HG03196 (cell line): ENCODE results near the gene VAV2.
"Not testable (repeated sequence)": the region's sequence is repeated elsewhere in the genome, so short reads cannot be mapped to it uniquely, and the experiment has no call there.

Source experiments
- ATAC-seq: cut with Tn5 transposase; IDR thresholded peaks from one replicate; pipeline ENCODE4 v1.9.1; 2021; ENCODE audit not compliant: unreplicated experiment

VAV2 gene

GRCh38 chr9:133759946-133760345, 232.2 kb downstream of the VAV2 start:
- ATAC-seq: no peak

DNA sequence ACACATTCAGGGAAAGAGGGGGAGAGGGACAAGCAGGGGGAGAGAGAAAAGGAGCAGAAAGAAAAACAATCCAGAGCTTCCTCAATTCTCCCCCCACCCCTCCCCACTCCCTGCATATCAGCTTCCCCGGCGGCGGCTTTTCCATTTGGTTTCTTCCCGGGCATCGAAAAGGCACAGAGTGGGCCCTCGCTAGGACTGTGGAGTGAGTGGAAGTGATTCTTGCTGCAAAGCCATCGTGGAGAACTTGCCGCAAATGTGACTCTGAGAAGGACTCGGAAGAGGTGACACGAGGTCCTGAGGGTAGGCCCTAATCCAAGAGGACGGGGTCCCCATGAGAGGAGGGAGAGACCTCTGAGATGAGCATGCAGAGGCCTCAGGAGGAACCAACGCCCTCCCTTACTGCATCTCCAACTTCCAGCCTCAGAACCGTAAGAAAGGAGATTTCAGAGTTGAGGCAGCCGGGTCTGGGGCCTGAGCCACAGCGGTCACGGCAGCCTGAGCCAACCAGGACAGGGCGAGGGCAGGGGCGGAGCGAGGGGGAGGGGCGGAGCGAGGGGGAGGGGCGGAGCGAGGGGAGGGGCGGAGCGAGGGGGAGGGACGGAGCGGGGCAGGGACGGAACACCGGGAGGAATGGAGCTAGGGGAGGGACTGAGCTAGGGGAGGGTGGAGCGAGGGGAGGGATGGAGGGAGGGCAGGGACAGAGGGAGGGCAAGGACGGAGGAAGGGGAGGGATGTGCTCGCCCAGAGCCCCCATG, 232.8 kb downstream of the VAV2 start:
- ATAC-seq: no peak

DNA sequence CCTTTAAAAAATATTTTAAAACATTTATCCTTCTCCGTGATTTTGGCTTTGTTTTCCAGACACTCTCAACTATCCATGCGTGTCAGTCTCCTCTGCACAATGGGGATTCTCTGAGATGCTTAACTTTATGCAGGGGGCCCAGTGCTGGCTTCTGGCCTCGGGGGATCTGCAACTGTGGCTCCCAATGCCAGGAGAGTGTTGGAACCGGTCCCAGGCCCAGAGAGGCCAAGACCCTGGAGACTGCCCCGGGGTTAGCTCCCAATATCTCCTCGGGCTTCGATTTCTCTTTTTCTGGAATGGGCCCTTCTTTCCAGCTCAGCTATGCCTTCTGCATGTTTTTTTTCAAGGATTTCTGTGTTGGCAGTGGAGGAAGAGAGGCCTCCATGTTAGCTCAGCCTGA, 233.9 kb downstream of the VAV2 start:
- no peak for ATAC-seq

DNA sequence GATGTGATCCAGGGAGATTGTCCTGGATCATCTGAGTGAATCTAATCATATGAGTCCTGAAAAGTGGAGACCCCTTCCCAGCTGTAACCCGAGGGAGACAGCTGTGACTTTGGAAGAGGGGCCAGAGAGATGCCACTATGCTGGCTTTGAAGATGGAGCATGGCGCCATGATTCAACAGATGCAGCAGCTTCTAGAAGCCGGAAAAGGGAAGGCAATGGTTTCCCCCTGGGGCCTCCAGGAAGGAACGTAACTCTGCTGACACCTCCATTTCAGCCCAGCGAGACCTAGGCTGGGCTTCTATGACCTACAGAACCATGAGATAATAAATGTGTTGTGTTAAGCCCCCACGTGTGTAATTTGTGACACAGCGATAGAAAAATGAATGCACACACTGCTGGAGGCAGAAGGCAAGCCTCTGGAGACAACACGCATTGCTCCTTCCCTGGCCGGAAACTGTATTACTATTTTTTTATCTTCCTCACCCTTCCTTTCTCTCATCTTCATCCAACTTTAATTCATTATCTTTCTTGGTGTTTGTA, 237.4 kb downstream of the VAV2 start:
- no peak for ATAC-seq

GRCh38 chr9:133754187-133754586, 237.9 kb downstream of the VAV2 start:
- no peak for ATAC-seq

GRCh38 chr9:133752739-133753446, 239.2 kb downstream of the VAV2 start:
- ATAC-seq: no peak

DNA sequence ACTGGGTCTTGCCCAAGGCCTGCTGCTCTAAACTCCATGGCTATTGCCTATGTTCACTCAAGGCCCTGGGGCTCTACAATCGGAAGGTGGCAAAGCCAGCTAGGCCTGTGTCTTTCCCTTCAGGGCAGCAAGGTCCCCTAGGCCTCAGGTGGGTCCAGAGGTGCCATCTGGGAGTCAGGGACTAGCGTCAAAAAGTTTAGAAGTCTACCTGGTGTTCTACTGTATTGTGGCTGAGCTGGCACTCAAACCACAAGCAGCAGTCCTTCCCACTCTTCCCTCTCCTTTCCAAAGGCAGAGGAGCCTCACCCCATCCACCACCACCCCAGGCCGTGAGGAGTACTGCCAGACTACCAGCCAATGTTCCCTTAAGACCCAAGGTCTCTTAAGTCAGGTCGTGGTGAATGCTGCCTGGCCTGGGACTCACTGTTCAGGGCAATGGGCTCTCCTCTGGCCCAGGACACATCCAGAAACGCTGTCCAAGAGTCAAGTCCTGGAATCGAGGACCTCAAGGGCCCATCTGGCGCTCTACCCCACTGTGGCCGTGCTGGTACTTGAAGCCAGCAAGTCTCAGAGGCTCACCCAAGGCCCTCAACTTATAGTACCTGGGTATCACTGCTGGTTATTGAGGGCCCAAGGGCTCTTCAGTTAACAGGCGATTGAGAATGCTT, 241.0 kb downstream of the VAV2 start:
- ATAC-seq: no peak

DNA sequence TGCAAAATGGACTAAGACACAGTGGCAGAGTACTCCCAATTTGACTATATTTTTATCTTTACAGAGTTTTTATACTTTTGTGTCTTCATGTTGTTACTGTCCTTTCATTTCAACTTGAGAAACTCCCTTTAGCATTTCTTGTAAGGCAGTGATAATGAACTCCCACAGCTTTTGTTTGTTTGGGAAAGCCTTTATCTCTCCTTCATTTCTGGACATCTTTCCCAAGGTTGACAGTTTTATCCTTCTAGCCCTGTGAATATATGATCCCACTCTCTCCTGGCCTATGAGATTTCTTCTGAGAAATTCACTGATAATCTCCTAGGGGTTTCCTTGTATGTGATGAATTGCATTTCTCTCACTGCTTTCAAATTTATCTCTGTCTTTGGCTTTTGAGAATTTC, 244.8 kb downstream of the VAV2 start:
- no peak for ATAC-seq

GRCh38 chr9:133744528-133744927, 247.6 kb downstream of the VAV2 start:
- not testable (repeated sequence) for ATAC-seq

DNA sequence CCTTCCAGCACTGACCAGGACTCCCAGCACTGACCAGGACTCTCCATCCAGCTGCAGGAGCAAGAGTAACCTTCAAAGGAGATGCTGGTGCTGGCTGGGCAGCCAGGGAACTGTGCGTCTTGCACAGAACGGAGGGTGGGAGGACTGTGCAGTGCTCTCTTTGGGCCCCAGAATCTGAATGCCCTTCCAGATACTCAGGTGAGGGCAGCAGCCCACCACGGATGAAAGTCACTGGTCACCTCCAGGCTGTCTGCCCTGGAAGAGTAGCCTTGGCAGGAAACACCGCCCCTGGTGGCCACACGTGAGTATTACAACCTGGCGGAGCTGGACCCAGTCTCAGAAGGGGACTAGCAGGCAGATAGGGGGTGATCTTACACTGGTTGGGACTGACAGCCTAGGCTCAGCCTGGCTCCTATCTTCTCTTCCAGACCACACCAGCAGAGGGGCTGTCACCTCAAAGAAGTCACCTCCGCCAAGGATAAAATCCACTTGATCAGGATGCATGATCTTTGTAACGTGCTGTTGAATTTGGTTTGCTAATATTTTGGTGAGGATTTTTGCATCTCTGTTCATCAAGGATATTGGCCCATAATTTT, 249.2 kb downstream of the VAV2 start:
- ATAC-seq: no peak

DNA sequence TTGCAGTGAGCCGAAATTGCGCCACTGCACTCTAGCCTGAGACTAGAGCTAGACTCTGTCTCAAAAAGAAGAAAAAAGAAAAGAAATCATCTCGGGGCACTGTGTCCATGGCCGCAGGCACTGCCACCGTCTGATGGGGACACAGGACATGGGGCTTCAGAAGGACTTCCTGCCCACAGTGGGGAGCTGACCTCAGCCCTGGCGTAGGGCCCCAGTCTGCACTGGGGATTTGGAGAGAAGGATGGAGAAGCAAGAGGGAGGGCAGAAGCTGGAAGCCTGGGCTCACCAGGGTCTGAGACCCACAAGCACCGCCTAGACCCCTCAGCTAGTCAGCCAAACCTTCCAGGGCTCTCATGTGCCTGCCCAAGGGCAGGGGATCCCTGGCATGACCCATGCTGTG, 249.9 kb downstream of the VAV2 start:
- ATAC-seq: no peak

- no peak for ATAC-seq
Measured at GRCh38 chr9:133741716-133742115, 250.4 kb downstream of the VAV2 start.

DNA sequence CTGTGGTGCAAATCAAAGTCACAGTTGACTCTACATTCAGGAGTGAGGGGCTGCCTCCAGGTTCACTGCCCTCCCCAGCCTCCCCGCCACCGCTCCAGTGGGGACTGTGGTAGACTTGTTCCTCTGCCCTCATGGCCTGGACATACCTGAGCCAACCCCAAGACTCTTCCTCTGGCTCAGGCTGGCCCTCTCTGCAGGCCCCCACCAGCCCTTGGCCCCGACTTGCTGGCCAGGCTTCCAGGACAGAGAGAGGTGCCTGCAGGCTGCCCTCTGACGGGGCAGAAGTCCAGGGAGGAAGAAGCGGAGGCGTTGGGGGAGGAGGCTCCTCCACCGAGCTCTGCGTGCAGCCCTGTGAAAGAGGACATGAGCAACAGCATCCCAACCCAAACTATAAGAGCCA, 251.2 kb downstream of the VAV2 start:
- ATAC-seq: no peak

GRCh38 chr9:133739408-133740280, 252.5 kb downstream of the VAV2 start:
- ATAC-seq: no peak

- ATAC-seq: no peak
Measured at GRCh38 chr9:133738640-133739225, 253.4 kb downstream of the VAV2 start.

DNA sequence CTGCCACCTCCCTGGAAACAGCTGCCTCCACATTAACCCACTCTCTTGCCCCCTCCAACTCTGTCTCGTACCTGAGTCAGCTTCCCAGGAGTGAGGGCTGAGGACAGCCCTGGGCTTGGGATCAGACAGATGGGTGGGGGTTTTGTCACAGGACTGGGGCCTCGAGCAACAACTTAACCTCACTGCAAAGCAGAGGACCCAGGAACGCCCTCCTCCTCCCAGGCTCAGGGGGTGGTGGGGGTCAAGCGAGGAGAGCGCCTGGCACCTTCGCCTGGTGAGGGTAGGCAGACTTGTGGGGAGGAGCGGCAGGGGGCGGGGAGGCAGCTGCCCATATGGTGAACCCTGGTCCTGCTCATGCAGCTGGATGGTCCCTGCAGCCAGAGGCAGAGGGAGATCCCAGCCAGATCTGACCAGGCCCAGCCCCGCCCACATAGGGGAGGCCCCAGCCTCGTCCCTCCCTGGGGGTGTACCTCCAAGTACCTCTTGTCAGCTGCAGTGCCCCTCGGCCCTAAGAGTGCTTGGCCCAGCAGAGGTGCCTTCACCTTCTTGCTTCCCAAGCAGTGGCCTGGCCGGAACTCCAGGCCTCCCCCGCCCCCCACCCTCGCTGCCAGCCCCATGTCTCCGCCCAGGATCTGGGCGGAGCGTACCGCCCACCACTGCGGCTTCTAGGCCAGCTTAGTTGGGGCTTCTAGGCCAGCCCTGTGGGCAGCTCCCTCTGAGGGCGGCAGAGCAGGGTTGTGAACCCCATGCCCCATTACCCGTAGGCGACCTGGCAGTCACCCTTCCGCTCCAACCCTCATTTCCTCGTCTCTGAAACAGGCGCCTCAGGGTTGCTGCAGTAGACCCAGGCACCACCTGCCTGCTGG, 254.1 kb downstream of the VAV2 start, which contains the start of gene SARDH:
Gene SARDH (minus strand): TSS at position 579 of the 866 bp plus-strand sequence. CDS start 4,179 bp downstream, outside the sequence.
- no peak for ATAC-seq

DNA sequence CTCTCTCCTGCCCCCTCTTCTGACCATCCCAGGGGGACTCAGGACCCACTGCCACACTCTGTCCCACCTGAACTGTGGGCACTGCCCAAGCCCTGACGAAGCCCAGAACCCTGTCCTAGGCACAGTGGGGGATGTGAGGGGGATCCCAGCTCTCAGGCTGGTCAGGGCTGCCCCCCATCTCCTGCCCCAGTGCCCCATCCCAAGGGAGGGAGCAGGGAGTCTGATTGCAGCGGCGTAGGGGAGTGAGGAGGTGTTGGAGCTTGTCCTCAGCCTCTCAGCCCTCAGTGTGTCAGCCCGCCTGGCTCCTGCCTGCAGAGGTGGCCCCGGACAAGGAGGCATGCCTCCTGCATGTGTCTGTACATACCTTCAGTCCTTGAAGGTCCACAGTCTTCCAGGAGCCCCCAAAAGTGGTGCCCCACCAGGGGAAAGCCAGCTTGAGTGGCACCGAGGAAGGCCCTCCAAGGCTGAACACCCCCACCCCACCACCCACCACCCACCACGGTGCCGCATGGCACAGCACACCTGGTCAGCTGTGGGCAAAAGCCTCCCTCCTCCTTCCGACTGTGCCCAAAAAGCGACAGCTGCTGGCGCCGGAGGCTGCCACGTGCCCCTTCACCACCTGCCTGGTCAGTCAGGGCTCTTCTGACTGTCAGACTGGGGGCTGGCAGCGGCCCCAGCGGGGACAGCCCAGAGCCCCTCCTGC, 254.9 kb downstream of the VAV2 start:
- no peak for ATAC-seq

DNA sequence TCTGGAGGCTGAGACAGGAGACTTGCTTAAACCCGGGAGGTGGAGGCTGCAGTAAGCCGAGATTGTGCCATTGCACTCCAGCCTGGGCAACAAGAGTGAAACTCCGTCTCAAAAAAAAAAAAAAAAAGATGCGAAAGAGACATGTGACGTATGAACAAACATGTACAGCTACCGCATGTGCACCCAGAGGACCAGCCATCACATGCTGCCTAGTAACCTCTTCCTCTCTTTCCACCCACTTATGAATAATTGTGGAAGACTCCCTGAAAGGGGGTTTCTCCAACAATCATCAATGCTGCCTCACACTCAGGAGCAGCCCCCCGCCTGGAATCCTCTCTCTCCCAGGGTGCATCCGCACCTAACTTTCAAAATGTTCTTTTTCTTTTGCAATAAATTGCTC, 256.2 kb downstream of the VAV2 start:
- no peak for ATAC-seq
